Measurements from ENCODE around the gene CATSPER1. TPM values are rescaled to one million over a fixed set of nuclear protein-coding genes. Genes with fewer than 3 reads are reported as not detected.

The CATSPER1 gene
- total RNA-seq, 1 experiment from 2014 or later: 1.1 TPM

- H3K4me2 ChIP-seq (ENCODE audit: low read length): no peak overlapping the region
- no peaks in the 10 kb centered on the region for H3K79me2 ChIP-seq (ENCODE audit: low read length)
- no peak overlapping the region for H2AFZ ChIP-seq (ENCODE audit: low read length)
- no peaks in the 10 kb centered on the region for H3K9me2 ChIP-seq (replicated peaks; ENCODE audit: low read length)
- DNase-seq (no peak), ATAC-seq (no peak)
- H3K4me1 ChIP-seq (ENCODE audit: insufficient read depth, low read length): no peaks in the 10 kb centered on the region
- intact Hi-C loops (cut with micrococcal nuclease): no loop called here
- no peak overlapping the region for H3K9ac ChIP-seq (ENCODE audit: low read length)
- BruUV-seq (replicated peaks): no TSS peak
- H3K4me3 ChIP-seq (ENCODE audit: low read length): no peak overlapping the region
- H3F3A ChIP-seq (ENCODE audit: low read length, unreplicated experiment): no peaks in the 10 kb centered on the region
- ChIA-PET CTCF (no interaction called here), POLR2A (ENCODE audit: unreplicated experiment) (interaction anchor here (0.5 kb wide), 1 partner anchor 84 kb away, joined by 3 read pairs; no protein-coding TSS in a partner anchor)
- TF ChIP-seq CTCF (conservative IDR thresholded peaks at IDR 0.05; ENCODE audit: low read depth, low read length) (no peak), EZH2phosphoT487 (IDR thresholded peaks at IDR 0.05; ENCODE audit: borderline replicate concordance, low read length) (no peak), EZH2 (IDR thresholded peaks at IDR 0.05; ENCODE audit: low read length, unreplicated experiment) (no peak)
- no peaks in the 10 kb centered on the region for H3K9me3 ChIP-seq (ENCODE audit: low read length)
- H3K27ac ChIP-seq (ENCODE audit: low read length): no peak overlapping the region
- peaks cover 28% of the 10 kb centered on the region for H3K36me3 ChIP-seq (ENCODE audit: low read depth, low read length)
- H3K27me3 ChIP-seq (ENCODE audit: low read length): no peaks in the 10 kb centered on the region
- H4K20me1 ChIP-seq (ENCODE audit: low read length): no peaks in the 10 kb centered on the region
Observed at GRCh38 chr11:65979261-65979759, 47.0 kb downstream of the CATSPER1 start.

GRCh38 chr11:65978391-65979238 lies 47.7 kb downstream of the CATSPER1 start:
- no peaks in the 10 kb centered on the region for H3K79me2 ChIP-seq (ENCODE audit: low read length)
- POLR2A ChIA-PET (ENCODE audit: unreplicated experiment): interaction anchor here (0.5 kb wide), 1 partner anchor 83 kb away, joined by 3 read pairs; no protein-coding TSS in a partner anchor
- no peak overlapping the region for H3K4me3 ChIP-seq (ENCODE audit: low read length)
- H3K4me2 ChIP-seq (ENCODE audit: low read length): no peak overlapping the region
- H3K9ac ChIP-seq (ENCODE audit: low read length): no peak overlapping the region
- BruUV-seq (replicated peaks): no TSS peak
- H3K4me1 ChIP-seq (ENCODE audit: insufficient read depth, low read length): peaks cover under 1% of the 10 kb centered on the region; the same call in 1 of the 2 replicates
- no peak overlapping the region for H2AFZ ChIP-seq (ENCODE audit: low read length)
- ATAC-seq (no peak), DNase-seq (no peak)
- no peaks in the 10 kb centered on the region for H4K20me1 ChIP-seq (ENCODE audit: low read length)
- no peak overlapping the region for H3K27ac ChIP-seq (ENCODE audit: low read length)
- H3K36me3 ChIP-seq (ENCODE audit: low read depth, low read length): peaks cover 28% of the 10 kb centered on the region
- CTCF ChIA-PET: no interaction called here
- intact Hi-C loops (cut with micrococcal nuclease): no loop called here
- no peaks in the 10 kb centered on the region for H3K9me2 ChIP-seq (replicated peaks; ENCODE audit: low read length)
- no peaks in the 10 kb centered on the region for H3K9me3 ChIP-seq (ENCODE audit: low read length)
- TF ChIP-seq EZH2 (IDR thresholded peaks at IDR 0.05; ENCODE audit: low read length, unreplicated experiment): no peak
- no peak for TF ChIP-seq CTCF (conservative IDR thresholded peaks at IDR 0.05; ENCODE audit: low read depth, low read length)
- no peak for TF ChIP-seq EZH2phosphoT487 (IDR thresholded peaks at IDR 0.05; ENCODE audit: borderline replicate concordance, low read length)
- no peaks in the 10 kb centered on the region for H3F3A ChIP-seq (ENCODE audit: low read length, unreplicated experiment)
- no peaks in the 10 kb centered on the region for H3K27me3 ChIP-seq (ENCODE audit: low read length)
